RPMI8226 (cell line): ENCODE results near the gene HS3ST1.
"Not testable (repeated sequence)": the region's sequence is repeated elsewhere in the genome, so short reads cannot be mapped to it uniquely, and the experiment has no call there.

Source experiments
- DNase-seq: peaks from one replicate; pipeline ENCODE4 v3.0.0-alpha.2; 2015

Gene HS3ST1

DNA sequence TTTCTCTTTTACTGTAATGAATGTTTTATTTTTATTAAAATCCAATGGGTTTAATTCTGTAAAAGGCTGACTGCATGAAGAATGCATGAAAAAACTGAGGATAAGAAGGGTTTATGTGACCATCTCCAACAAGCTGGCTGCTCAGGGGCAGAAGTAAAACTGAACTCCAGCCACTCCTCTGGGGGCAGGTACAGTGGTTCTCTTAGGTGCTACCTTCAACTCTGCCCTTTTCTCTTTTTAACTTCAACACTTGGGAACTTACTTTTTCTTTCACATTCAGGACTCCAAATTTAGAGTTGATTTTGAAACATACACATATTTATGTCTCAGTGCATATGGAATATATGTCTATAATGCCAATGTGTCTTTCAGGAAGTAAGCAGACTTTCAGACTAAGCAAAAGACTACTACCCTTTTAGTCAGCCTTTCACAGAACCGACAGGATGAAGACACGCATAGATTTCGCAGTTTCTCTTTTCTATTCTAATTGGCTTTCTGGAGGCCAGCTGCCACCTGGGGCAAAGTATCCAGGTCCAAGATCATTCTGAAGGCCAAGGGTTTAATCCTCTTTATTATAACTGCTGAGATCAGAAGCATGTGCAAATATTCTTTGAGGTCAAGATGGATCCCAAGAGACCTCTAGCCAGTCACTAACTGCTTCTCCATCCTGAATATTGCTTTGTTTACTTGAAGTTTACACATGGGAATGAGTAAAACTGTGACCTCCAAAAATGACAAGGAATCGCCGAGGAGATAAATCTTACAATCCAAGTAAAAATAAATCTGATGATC lies 30.7 kb downstream of the HS3ST1 start:
- no peak for DNase-seq

DNA sequence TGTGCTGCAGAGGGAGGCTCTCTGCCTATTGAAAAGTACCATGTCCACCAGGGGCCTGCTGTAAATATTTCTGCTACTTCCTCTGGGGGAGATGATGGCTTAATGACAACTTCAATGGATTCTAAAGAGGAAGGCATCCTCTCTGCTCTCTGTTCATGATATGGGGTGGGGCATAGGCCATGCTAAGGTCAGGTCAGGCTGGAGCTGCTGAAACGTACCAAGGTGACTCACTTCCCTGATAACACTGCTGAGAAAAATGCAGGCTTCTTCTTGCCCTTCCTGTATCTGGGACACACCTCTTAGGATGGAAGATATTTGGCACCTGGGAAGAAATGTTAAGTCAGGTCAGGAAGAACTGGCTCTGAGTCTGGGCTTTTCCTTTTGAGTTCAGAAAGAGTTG lies 31.5 kb downstream of the HS3ST1 start:
- DNase-seq = no peak

- no peak for DNase-seq
These were observed 35.1 kb downstream of the HS3ST1 start for GRCh38 chr4:11393551-11393950.

GRCh38 chr4:11384072-11384471 lies 44.6 kb downstream of the HS3ST1 start:
- DNase-seq = not testable (repeated sequence)

DNA sequence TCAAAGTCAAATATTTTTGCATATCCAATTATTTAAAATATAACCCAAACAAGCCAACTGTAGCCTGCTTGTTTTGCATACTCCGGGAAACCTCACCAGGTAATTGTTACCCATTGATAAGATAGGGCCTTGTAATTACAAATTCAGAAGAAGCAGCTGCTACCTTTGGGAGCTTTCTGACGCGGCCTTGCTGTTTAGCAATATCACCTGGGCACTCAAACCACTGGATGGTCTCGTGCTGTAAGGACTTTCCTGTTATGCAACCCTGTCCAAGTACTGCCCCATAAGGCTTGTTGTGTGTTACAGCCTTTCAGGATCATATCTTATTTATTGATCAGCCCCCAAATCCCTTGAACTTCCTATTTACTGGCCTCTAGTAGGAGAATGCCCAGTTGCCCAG lies 52.1 kb downstream of the HS3ST1 start:
- DNase-seq = no peak

GRCh38 chr4:11376146-11376545 lies 52.5 kb downstream of the HS3ST1 start:
- no peak for DNase-seq

DNA sequence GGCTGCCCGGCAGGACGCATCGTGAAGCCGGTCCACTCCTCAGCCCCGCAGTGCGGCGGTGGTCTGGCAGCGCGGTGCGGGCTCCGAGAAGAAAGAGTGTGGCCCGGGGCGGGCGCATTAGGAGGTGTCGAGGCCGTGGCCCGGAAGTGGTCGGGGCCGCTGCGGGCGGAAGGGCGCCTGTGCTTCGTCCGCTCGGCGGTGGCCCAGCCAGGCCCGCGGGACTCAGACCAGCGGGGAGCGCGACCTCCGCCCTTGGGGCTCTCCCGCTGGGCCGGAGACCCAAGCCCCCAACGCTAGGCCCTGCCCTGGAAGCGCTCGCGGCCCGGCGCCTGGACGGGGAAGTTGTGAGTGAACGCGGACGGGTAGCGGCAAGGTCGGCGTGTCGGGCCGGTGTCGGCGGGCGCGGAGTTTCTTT lies 60.0 kb downstream of the HS3ST1 start:
- no peak for DNase-seq

- DNase-seq = no peak
These were observed 61.3 kb downstream of the HS3ST1 start for GRCh38 chr4:11367371-11367770.

GRCh38 chr4:11366859-11367258 lies 61.8 kb downstream of the HS3ST1 start:
- no peak for DNase-seq

DNA sequence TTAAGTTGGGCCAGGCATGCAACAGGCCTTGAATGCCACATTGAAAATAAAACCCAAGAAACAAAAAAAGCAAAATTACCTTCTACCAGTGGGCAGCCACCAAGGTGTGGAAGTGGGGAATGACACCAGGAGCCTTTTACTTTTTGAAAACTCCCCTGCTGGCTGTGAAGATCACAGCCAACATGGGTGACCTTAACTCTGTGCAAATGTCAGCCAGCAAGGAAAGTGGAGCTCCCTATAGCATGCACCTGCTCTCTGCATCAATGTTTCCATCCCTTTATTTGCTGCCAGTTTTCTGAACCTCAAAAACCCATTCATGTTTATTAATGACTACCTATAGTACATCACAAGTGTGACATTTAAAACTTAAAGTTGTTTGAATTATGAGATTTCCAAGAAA lies 63.7 kb downstream of the HS3ST1 start:
- no peak for DNase-seq

- DNase-seq = no peak
These were observed 69.1 kb downstream of the HS3ST1 start for GRCh38 chr4:11359591-11359990.

DNA sequence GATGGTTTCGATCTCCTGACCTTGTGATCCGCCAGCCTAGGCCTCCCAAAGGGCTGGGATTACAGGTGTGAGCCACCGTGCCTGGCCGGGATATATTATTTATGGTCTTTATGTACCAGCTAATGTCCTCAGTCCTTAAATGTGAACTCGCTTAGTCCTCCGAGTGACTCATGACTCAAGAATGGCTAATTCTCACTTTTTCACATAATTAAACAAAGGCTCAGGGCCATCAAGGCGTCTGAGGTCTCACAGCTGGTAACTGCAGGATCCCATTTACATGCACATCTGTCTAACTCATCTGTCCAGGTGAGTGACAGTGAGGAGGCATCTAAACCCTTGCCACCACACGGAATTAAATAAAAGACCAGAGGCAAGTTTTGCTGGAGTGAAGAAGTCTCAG lies 73.5 kb downstream of the HS3ST1 start:
- no peak for DNase-seq

DNA sequence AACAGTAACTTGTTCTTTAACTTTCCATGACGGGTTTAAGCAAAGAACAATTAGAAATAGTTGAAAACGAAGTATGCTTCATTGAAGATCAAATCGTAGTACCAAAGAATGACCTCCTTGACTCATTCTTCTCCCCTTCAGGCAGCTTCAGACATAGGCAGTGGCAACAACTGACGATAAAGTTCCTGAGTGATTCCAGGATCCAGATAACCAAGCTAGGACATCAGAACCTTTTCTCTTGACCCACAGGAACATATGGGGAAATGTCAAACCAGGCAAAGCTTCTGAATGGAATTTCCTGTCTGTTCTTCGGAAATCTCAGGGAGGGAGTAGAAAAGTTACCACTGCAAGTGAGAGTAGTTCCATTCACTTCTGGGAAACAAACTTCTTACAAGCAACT lies 74.2 kb downstream of the HS3ST1 start:
- no peak for DNase-seq

DNA sequence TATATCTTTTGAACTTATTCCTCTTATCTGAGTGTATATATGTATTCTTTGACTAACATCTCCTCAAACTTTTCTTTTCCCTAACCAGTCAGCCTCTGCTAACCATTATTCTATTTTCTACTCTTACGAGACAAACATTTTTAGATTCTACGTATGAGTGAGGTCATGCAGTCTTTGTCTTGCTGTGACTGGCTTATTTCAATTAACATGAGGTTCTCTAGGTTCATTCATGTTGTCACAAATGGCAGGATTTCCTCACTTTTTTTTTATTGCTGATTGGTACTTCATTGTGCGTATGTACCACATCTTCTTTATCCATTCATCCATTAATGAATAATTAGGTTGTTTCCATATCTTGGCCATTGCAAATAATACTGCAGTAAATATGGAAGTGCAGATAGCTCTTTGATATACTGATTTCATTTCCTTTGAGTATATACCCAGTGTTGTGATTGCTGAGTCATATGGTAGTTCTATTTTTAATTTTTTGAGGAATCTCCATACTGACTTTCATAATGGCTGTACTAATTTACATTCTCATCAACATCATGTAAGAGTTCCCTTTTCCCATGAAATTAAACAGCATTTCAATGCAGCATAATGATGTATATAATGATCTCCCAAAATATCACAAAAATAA lies 80.1 kb downstream of the HS3ST1 start:
- DNase-seq = no peak

DNA sequence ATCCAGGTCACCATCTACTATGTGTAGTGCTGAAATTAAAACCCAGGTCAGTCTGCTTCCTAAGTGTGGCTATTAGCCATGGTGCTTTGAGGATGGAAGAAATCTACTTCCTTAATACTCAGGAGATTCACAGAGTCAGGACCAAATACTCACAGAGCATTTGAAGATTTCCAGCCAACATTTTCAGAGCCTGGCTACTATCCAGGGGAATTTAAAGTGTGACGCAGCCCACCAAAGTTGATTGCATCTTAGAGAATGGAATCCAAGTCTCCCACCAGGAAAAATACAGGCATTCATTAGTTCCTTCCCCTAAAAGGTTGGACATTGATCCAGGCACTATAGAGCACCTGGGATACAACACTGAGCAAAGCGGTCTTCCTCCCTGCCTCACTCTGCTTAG lies 83.8 kb downstream of the HS3ST1 start:
- DNase-seq = no peak

GRCh38 chr4:11343536-11343935 lies 85.2 kb downstream of the HS3ST1 start:
- DNase-seq = no peak
